Spleen (tissue), 11 donors: ENCODE measurements around the gene PIBF1. TPM values are rescaled to one million over a fixed set of nuclear protein-coding genes. Genes with fewer than 3 reads are reported as not detected.

ENCODE experiments used
- DNase-seq: peaks from one replicate; pipeline ENCODE4 v3.0.0-alpha.2; 2020
- H3K27ac ChIP-seq, 8 donors: fragments of 200-600 bp; sonication (generic) in 7 of 8; 1 replicate in 4 of 8; 2 replicates in 4 of 8; pipeline versions ENCODE4 v1.5.0 to v1.8.0; 2016 to 2021; ENCODE audit warnings: inconsistent platforms in 4 of 8, mild to moderate bottlenecking in 4 of 8, moderate library complexity in 1 of 8
- H3K27me3 ChIP-seq, 7 donors: fragments of 200-600 bp; sonication (generic) in 6 of 7; replicated peaks in 1 of 7; 1 replicate in 4 of 7; 2 replicates in 3 of 7; pipeline versions ENCODE4 v1.5.0 to v1.8.0; 2016 to 2021; ENCODE audit warnings: inconsistent platforms in 3 of 7, mild to moderate bottlenecking in 1 of 7
- H3K36me3 ChIP-seq, 6 donors: fragments of 200-600 bp; sonication (generic) in 5 of 6; 1 replicate in 4 of 6; 2 replicates in 2 of 6; pipeline versions ENCODE4 v1.5.0 to v1.8.0; 2016 to 2021; ENCODE audit warnings: inconsistent platforms in 2 of 6
- H3K4me1 ChIP-seq, 6 donors: fragments of 200-600 bp; sonication (generic) in 5 of 6; 1 replicate in 3 of 6; 2 replicates in 3 of 6; pipeline versions ENCODE4 v1.5.0 to v1.8.0; 2016 to 2021; ENCODE audit warnings: inconsistent platforms in 3 of 6
- H3K4me3 ChIP-seq, 8 donors: fragments of 200-600 bp; sonication (generic) in 7 of 8; 1 replicate in 4 of 8; 2 replicates in 4 of 8; pipeline versions ENCODE4 v1.5.0 to v1.8.0; 2016 to 2021; ENCODE audit warnings: inconsistent platforms in 4 of 8, mild to moderate bottlenecking in 4 of 8, moderate library complexity in 2 of 8
- H3K9me3 ChIP-seq, 8 donors: fragments of 200-600 bp; sonication (generic) in 7 of 8; 1 replicate in 4 of 8; 2 replicates in 4 of 8; pipeline versions ENCODE4 v1.5.0 to v1.8.0; 2016 to 2021; ENCODE audit warnings: inconsistent platforms in 4 of 8
- CTCF ChIP-seq, 11 experiments: fragments of 200-600 bp in 7 of 11; fragments of 450-650 bp in 4 of 11; sonication (generic) in 4 of 11; IDR thresholded peaks in 8 of 11; conservative IDR thresholded peaks in 3 of 11; 1 replicate in 7 of 11; 2 replicates in 4 of 11; pipeline versions ENCODE4 v1.4.0 to v1.8.0; 2016 to 2021; ENCODE audit warnings: antibody characterized with exemption in 11 of 11, inconsistent platforms in 4 of 11, mild to moderate bottlenecking in 1 of 11
- POLR2A ChIP-seq, 3 donors: fragments of 450-650 bp; IDR thresholded peaks; one replicate each; pipeline ENCODE4 v1.5.1; 2017; ENCODE audit warnings: antibody characterized with exemption in 3 of 3, mild to moderate bottlenecking in 1 of 3
- POLR2AphosphoS5 ChIP-seq, 3 donors: sonication (generic); formaldehyde crosslinking; IDR thresholded peaks; one replicate each; pipeline ENCODE4 v1.5.1; 2017; ENCODE audit warnings: antibody characterized with exemption in 3 of 3
- WGBS, 5 donors: extraction: QIAGEN DNeasy Blood & Tissue Kit in 3 of 5; methylation state at CpG; one replicate each; pipeline versions ENCODE4 v1.1.5 to v1.1.7; 2013 to 2018; 5-methylcytosine and 5-hydroxymethylcytosine counted together
- intact Hi-C: fragments of 100-400 bp; cut with DNase I; formaldehyde crosslinking; loops from one replicate; pipeline ENCODE4 v1.15.0; 2023; ENCODE audit warnings: low total_unique reads
- polyA plus RNA-seq, 3 donors: library from polyadenylated mRNA; stranded (reverse); fragments of 200-250 nt; gene quantifications; one replicate each; pipeline ENCODE4 v1.2.1, GENCODE V29; 2013
- total RNA-seq, 7 donors: library from RNA; depleted of rRNA in 3 of 7; stranded (reverse); fragments of >200 nt in 3 of 7; fragmentation: NEBNext Ultra II Directional in 4 of 7; extraction: Animal tissue kit (Norgen Biotek cat#: 25700) in 4 of 7; gene quantifications; one replicate each; pipeline versions ENCODE4 v1.1.0 to v1.2.1, GENCODE V29; 2016 to 2021
- donor health status: healthy with polysubstance abuse.
- donor health status: DM: no; HTN: no; CAD: no; lungs with moderate emphysema.
- donor health status: DM: no; HTN: no; CAD: no.
- donor health status: Bipolar disorder and iron deficiency.
- donor health status: healthy.
- donor health status: DM: no; HTN: no; CAD: no.
- donor health status: DM: yes; HTN: yes; CAD: no.

PIBF1 gene
- total and polyA plus RNA-seq, 10 donors = 11.0 to 35.6 (median 27.9) TPM

GRCh38 chr13:72952529-72953141 is 170.7 kb downstream of the PIBF1 start:
- Histone ChIP-seq H3K36me3 (peaks cover 0 to 68% (median 7%) of the 10 kb centered on the region in 6 donors), H3K4me1 (no peaks in the 10 kb centered on the region), H3K9me3 (peaks cover 0 to 4% (median 0%) of the 10 kb centered on the region in 8 donors), H3K4me3 (no peak overlapping the region), H3K27ac (no peak overlapping the region), H3K27me3 (no peaks in the 10 kb centered on the region)
- TF ChIP-seq POLR2A (IDR thresholded peaks at IDR 0.05) = no peak
- TF ChIP-seq POLR2AphosphoS5 (IDR thresholded peaks at IDR 0.05) = no peak
- TF ChIP-seq CTCF (IDR thresholded peaks at IDR 0.05 in 8 of 11, conservative IDR thresholded peaks at IDR 0.05 in 3 of 11) = no peak
- intact Hi-C loops = no loop called here
- WGBS, 5 donors = 64 to 81% (median 77%) methylated on average over 1 of the region's 1 CpG
- no peak for DNase-seq

- Histone ChIP-seq H3K27me3 (no peaks in the 10 kb centered on the region), H3K9me3 (peaks cover 0 to 4% (median 0%) of the 10 kb centered on the region in 8 donors), H3K27ac (no peak overlapping the region), H3K4me1 (no peaks in the 10 kb centered on the region), H3K36me3 (peaks cover 0 to 65% (median 7%) of the 10 kb centered on the region in 6 donors), H3K4me3 (no peak overlapping the region)
- 80 to 99% (median 97%) methylated on average over 5 to 6 of the region's 6 CpGs for WGBS, 5 donors
- intact Hi-C loops = no loop called here
- TF ChIP-seq POLR2AphosphoS5 (IDR thresholded peaks at IDR 0.05) (no peak), CTCF (IDR thresholded peaks at IDR 0.05 in 8 of 11, conservative IDR thresholded peaks at IDR 0.05 in 3 of 11) (no peak), POLR2A (IDR thresholded peaks at IDR 0.05) (no peak)
- no peak for DNase-seq
These were observed 171.5 kb downstream of the PIBF1 start for GRCh38 chr13:72953391-72953965.

- DNase-seq = no peak
- no peaks in the 10 kb centered on the region for H3K4me1 ChIP-seq
- H3K36me3 ChIP-seq = peaks cover 0 to 29% (median 6%) of the 10 kb centered on the region in 6 donors
- no peak overlapping the region for H3K27ac ChIP-seq
- peaks cover 0 to 4% (median 0%) of the 10 kb centered on the region in 8 donors for H3K9me3 ChIP-seq
- intact Hi-C loops = no loop called here
- H3K4me3 ChIP-seq = no peak overlapping the region
- no peaks in the 10 kb centered on the region for H3K27me3 ChIP-seq
- WGBS, 5 donors = 68 to 87% (median 82%) methylated on average over 1 of the region's 1 CpG
- TF ChIP-seq POLR2AphosphoS5 (IDR thresholded peaks at IDR 0.05) = no peak
These were observed 177.7 kb downstream of the PIBF1 start for GRCh38 chr13:72959643-72960042.

- intact Hi-C loops = no loop called here
- no peak overlapping the region for H3K27ac ChIP-seq
- TF ChIP-seq POLR2A (IDR thresholded peaks at IDR 0.05) = no peak
These were observed 178.2 kb downstream of the PIBF1 start for GRCh38 chr13:72960114-72960513.

GRCh38 chr13:72960541-72960940 is 178.6 kb downstream of the PIBF1 start:
- Histone ChIP-seq H3K4me1 (no peaks in the 10 kb centered on the region), H3K36me3 (peaks cover 0 to 35% (median 6%) of the 10 kb centered on the region in 6 donors), H3K4me3 (no peak overlapping the region), H3K9me3 (peaks cover 0 to 4% (median 0%) of the 10 kb centered on the region in 8 donors), H3K27ac (no peak overlapping the region), H3K27me3 (no peaks in the 10 kb centered on the region)
- intact Hi-C loops = no loop called here
- TF ChIP-seq CTCF (IDR thresholded peaks at IDR 0.05 in 8 of 11, conservative IDR thresholded peaks at IDR 0.05 in 3 of 11) (no peak), POLR2AphosphoS5 (IDR thresholded peaks at IDR 0.05) (no peak), POLR2A (IDR thresholded peaks at IDR 0.05) (no peak)
- no peak for DNase-seq

More at GRCh38 chr13:72960114-72960513, 178.2 kb downstream of the PIBF1 start:
- 91 to 96% (median 96%) methylated on average over 4 of the region's 4 CpGs for WGBS, 5 donors
- H3K27me3 ChIP-seq = no peaks in the 10 kb centered on the region
- peaks cover 0 to 4% (median 0%) of the 10 kb centered on the region in 8 donors for H3K9me3 ChIP-seq
- peaks cover 0 to 31% (median 6%) of the 10 kb centered on the region in 6 donors for H3K36me3 ChIP-seq
- H3K4me1 ChIP-seq = no peaks in the 10 kb centered on the region
- H3K4me3 ChIP-seq = no peak overlapping the region
- no peak for DNase-seq
